ENCODE results near the gene PRDX2.

PRDX2 gene

DNA sequence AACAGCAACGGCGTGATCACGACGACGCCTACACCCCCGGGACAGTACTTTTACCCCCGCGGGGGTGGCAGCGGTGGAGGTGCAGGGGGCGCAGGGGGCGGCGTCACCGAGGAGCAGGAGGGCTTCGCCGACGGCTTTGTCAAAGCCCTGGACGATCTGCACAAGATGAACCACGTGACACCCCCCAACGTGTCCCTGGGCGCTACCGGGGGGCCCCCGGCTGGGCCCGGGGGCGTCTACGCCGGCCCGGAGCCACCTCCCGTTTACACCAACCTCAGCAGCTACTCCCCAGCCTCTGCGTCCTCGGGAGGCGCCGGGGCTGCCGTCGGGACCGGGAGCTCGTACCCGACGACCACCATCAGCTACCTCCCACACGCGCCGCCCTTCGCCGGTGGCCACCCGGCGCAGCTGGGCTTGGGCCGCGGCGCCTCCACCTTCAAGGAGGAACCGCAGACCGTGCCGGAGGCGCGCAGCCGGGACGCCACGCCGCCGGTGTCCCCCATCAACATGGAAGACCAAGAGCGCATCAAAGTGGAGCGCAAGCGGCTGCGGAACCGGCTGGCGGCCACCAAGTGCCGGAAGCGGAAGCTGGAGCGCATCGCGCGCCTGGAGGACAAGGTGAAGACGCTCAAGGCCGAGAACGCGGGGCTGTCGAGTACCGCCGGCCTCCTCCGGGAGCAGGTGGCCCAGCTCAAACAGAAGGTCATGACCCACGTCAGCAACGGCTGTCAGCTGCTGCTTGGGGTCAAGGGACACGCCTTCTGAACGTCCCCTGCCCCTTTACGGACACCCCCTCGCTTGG is 9.3 kb downstream of the PRDX2 start:
- DNase-seq (ENCODE audit: low read depth in 3 of 3): peak in 2 of 3 experiments; percentile 66 to 73

GRCh38 chr19:12791345-12792050 is 10.1 kb downstream of the PRDX2 start, which contains the start of gene JUNB:
TSS of gene JUNB (plus strand) at chr19:12791486. CDS start at chr19:12791772, 286 bp downstream.
- peak; percentile 91 to 97 (median 95) for DNase-seq (ENCODE audit: low read depth in 3 of 3)

DNA sequence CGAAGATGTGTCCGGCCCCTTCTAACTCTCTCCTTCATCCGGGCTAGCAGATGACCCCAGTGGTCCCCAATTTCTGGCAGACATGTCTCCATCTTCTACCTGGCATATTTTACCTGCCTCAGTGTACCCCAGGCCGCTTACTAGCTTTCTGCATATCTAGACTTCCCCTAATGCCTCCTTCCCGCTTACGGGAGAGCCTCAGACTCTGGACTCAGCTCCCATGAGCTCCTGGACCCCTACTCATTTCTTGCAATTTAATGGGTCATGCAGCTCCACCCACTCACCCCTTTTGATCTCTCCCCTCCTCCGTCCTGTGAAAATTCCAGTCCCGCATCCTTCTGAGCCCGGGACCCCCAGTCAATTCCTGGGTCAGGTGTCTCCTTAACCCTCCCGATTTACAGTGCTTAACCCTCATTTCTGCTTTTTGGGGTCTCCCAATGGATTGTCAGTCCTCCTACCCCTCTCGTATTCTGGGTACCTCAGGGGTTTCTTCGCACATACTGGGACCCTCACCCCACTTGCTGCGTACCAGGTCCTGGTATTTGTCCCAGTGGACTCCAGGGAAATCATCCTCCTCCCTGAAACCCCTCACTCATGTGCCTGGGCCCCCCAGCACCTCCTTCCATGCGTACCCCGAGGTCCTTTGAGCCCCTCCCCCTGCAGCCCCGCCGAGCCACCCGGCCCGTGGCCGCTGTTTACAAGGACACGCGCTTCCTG is 10.8 kb downstream of the PRDX2 start:
- DNase-seq (ENCODE audit: low read depth in 3 of 3): no peak

- peak; percentile 69 to 79 (median 76) for DNase-seq (ENCODE audit: low read depth in 3 of 3)
Observed at GRCh38 chr19:12789904-12790619, 11.5 kb downstream of the PRDX2 start.

DNA sequence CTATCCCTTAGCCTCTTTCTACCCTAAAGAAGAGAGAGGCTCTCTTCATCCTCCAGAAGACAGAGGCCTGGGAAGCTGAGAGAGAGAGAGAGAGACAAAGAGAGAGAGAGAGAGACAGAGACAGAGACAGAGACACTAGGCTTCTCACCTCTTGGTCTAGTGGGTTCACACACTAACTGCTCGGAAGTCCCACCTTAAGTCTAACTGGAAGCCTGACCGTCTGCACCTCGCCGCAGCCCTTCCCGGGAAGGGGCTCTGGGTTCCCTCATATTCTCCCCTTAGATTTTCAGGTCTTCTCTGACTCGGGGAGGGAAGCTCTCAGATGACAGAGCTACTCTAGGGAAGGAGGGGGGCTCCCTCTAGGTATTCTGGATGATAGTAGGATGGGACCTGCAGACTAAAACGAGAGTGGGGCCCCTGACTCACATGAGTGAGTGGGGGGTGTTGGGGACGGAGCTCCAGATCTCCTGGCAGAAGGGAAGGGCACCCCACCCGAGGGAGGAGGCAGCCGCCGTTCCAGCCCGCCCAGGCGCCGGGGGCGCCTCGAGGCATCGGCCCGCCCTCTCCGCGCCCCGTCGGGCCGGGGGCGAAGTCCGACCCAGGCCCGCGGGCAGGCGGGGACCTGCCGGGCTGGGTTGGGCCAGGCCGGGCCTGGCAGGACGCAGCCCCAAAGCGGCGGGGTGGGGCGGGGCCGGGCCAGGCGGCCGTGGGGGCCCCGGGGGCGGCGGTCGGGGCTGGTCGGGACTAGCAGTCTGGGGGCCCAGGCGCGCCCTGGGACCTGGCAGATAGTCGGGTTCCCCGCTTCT is 12.3 kb downstream of the PRDX2 start:
- no peak for DNase-seq (ENCODE audit: low read depth in 3 of 3)

GRCh38 chr19:12788682-12789097 is 12.9 kb downstream of the PRDX2 start:
- DNase-seq (ENCODE audit: low read depth in 3 of 3): no peak

- DNase-seq (ENCODE audit: low read depth in 3 of 3): no peak
Observed at GRCh38 chr19:12788042-12788681, 13.4 kb downstream of the PRDX2 start.

DNA sequence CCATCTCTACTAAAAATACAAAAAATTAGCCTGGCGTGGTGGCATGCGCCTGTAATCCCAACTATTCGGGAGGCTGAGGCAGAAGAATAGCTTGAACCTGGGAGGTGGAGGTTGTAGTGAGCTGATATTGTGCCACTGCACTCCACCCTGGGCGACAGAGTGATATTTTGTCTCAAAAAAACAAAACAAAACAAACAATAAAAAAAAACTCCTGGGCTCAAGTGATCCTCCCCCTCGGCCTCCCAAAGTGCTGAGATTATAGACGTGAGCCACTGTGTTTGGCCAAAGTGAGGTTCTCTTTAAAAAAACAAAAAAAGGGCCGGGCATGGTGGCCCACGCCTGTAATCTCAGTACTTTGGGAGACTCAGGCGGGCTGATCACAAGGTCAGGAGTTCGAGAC is 14.1 kb downstream of the PRDX2 start:
- DNase-seq (ENCODE audit: low read depth in 3 of 3): no peak

- DNase-seq (ENCODE audit: low read depth in 3 of 3): no peak
Observed at GRCh38 chr19:12786952-12787351, 14.6 kb downstream of the PRDX2 start.

GRCh38 chr19:12786141-12786870 is 15.3 kb downstream of the PRDX2 start:
- DNase-seq (ENCODE audit: low read depth in 3 of 3): no peak

DNA sequence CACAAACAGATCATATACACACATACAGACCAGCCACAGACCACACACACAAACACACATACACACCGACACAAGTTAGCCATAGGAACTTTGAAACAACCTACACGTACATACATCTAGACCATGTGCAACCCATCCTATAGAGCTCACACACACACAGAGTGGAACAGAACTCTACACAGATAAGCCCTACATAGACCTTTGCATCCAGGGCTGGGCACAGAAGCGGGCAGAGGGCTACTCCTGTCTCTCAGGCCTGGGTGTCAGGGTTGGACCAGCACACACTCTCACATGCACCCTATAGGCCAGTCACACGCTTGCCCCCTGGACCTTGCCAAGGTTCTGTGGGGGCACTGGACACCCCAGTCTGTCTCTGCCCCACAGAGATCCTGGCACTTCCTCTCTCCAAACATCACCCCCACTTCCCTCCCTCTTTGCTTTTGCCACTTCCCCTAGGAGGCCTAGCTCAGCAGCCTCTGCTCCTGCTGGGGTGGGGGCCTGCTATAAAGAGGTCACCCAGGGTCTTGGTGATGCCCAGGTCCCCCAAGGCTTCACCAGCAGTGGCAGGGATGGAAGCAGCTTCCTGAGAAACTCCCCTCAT is 16.1 kb downstream of the PRDX2 start:
- no peak for DNase-seq (ENCODE audit: low read depth in 3 of 3)

- no peak for DNase-seq (ENCODE audit: low read depth in 3 of 3)
Observed at GRCh38 chr19:12784871-12785430, 16.6 kb downstream of the PRDX2 start.

DNA sequence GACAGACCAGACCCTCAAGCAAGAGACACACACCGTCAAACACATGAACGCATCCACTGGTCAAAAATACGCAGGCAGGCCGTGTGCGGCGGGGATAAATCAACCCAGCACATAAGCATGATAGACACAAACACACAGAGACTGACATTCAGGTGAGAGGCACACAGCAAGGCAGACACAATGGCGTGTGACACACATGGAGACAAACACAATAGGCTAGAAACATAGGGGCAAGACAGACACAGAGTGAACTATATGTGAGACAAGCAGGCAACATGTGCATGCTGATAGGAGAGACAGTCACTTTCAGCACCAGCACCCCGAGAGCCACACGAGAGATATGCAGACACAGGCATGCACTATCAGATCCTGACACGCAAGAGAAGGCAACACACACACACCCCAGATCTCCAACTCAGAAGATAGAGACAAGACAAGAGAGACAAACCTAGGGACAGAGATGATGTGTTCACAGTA is 17.2 kb downstream of the PRDX2 start:
- no peak for DNase-seq (ENCODE audit: low read depth in 3 of 3)

- DNase-seq (ENCODE audit: low read depth in 3 of 3): no peak
Observed at GRCh38 chr19:12783849-12784393, 17.7 kb downstream of the PRDX2 start.

DNA sequence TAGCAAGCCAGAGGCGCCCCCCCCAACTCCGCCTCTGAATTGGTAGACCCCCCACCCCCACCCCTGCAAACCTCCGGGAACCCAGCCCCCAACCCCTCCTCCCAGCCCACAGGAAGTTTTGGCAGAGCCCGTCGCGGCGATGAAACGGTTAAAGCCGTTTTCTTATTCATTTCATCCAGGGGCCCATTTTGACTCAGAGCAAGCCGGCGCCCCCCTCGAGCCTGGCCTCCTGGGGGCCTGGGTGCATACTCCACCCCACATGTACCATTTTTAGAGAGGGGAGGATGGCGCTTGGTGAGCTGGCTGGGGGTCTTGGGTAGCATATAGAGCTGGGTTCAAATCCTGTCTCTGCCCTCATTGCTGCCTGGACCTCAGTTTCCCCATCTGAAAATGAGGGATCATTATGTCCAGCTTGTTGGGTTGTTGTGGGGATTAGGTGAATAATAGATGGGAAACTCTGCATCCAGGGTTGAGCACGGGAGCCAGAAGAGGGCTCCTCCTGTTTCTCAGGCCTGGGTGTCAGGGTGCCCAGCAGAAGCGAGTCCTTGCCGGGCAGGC is 18.2 kb downstream of the PRDX2 start:
- no peak for DNase-seq (ENCODE audit: low read depth in 3 of 3)

DNA sequence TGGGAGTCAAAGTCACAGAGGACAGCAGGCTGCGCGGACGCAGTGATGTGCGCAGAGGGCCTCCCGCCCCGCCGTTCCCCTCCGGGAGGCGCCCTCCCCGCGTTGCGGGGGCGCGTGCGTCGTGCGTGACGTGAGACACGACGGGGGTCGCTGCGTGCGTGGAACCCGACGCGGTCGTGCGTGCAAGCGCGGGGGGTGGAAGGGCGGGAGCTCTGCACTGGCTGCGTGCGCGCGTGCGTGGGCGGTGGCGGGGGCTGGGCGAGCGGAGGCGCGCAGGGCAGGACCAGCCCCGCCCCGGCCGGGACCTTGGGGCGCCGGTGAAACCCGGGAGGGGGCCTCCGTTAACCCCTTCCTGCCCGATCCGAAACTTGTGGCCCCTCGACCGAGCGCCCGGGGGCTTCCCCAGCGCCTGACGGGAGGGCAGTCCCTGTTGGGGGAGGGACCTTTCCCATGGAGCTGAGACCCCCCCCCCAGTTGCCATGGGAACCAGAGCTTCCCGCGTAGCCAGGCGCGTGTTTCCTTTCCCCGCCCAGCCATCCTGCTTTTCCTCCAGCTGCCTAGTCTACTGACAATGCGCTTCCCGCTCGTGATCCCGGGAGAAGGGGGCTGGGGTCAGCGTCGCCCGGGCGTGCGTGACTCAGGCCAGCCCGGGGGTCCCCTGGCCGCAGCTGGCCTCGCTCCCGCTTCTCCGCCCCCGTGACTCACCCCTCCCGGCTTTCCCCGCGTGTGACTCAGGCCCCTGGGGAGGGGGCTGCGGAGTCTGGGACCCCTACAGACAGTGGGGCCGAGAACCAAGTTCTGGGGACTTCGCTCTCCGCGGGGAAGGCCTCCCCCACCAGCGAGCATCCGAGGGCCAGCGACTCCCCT is 18.9 kb downstream of the PRDX2 start:
- peak; percentile 80 to 89 (median 86) for DNase-seq (ENCODE audit: low read depth in 3 of 3)

DNA sequence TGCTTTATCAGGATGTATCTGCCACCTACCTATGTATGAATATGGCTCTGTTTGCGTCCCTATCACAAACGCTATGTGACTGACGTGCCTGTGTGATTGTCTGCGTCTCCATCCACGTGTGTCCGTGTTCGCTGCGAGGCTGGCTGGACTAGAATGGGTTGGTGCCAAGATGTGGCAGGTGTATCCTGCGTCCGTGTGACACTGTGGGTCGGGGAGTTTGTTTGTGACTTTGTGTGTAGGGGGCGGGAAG is 19.5 kb downstream of the PRDX2 start:
- DNase-seq (ENCODE audit: low read depth in 3 of 3): no peak
